IPS-15b (cell line): ENCODE data around the gene HCCS.

Experiments used
- H3K27me3 ChIP-seq: one replicate; pipeline ENCODE4 v1.6.1; 2013; ENCODE audit warnings: low read length; ENCODE audit not compliant: control insufficient read depth, insufficient read depth
- H3K36me3 ChIP-seq: one replicate; pipeline ENCODE4 v1.6.1; 2013; ENCODE audit warnings: low read length; ENCODE audit not compliant: control insufficient read depth, insufficient read depth
- H3K4me1 ChIP-seq: one replicate; pipeline ENCODE4 v1.6.1; 2013; ENCODE audit warnings: mild to moderate bottlenecking, low read length; ENCODE audit not compliant: control insufficient read depth, insufficient read depth
- H3K4me3 ChIP-seq: one replicate; pipeline ENCODE4 v1.5.1; 2013; ENCODE audit warnings: low read depth, low read length
- H3K9ac ChIP-seq: one replicate; pipeline ENCODE4 v1.6.1; 2013; ENCODE audit warnings: low read depth, mild to moderate bottlenecking, low read length
- H3K9me3 ChIP-seq: one replicate; pipeline ENCODE4 v1.6.1; 2013; ENCODE audit warnings: mild to moderate bottlenecking, low read length; ENCODE audit not compliant: control insufficient read depth, insufficient read depth

The HCCS gene

DNA sequence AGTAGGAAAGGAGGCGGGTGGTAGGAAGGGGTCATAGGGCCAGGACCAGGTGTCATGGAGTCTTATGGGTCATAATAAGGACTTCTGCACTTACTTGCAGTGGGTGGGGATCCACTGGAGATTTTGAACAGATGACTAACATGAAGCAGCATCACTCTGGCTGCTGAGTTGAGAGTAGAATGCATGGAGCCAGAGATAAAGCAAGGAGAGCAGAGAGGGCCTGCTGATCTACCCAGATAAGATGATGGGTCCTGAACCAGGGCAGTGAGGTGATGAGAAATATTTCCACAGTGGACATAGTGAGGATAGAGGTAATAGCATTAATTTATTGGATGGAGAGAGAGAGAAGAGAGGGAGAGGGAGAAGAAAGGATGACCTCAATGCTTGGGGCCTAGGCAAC is 48.0 kb downstream of the HCCS start:
- H3K27me3 ChIP-seq = no peaks in the 10 kb centered on the region
- no peaks in the 10 kb centered on the region for H3K36me3 ChIP-seq
- no peaks in the 10 kb centered on the region for H3K4me1 ChIP-seq
- no peak overlapping the region for H3K4me3 ChIP-seq
- no peak overlapping the region for H3K9ac ChIP-seq
- peaks cover 3% of the 10 kb centered on the region for H3K9me3 ChIP-seq

- Histone ChIP-seq H3K4me3 (no peak overlapping the region), H3K27me3 (no peaks in the 10 kb centered on the region), H3K36me3 (no peaks in the 10 kb centered on the region), H3K4me1 (no peaks in the 10 kb centered on the region), H3K9ac (no peak overlapping the region), H3K9me3 (no peaks in the 10 kb centered on the region)
These were observed 53.3 kb downstream of the HCCS start for GRCh38 chrX:11164433-11164832.

GRCh38 chrX:11171956-11172355 is 60.8 kb downstream of the HCCS start:
- H3K9ac ChIP-seq = no peak overlapping the region
- no peaks in the 10 kb centered on the region for H3K4me1 ChIP-seq
- no peaks in the 10 kb centered on the region for H3K36me3 ChIP-seq
- no peaks in the 10 kb centered on the region for H3K27me3 ChIP-seq
- H3K4me3 ChIP-seq = no peak overlapping the region
- H3K9me3 ChIP-seq = no peaks in the 10 kb centered on the region

DNA sequence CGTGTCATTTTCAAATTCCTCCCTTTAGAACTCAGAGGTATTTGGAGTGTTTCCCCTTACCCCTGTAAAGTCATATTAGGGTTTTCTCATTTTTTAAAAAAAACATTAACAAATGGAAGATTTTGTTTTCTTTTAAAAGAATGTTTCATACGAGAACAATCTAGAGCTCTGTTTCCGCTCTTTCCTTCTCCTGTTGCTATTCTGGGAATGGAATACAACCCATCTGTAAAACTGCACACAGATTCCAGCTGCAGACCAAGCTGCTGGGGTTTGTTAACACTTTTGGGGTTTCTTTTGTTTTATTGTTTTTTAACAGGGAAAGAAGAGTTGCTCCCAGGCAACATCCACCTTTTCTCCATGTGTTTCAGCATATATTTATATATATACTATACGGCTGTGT is 61.3 kb downstream of the HCCS start:
- Histone ChIP-seq H3K4me3 (no peak overlapping the region), H3K9ac (no peak overlapping the region), H3K9me3 (no peaks in the 10 kb centered on the region), H3K36me3 (no peaks in the 10 kb centered on the region), H3K27me3 (no peaks in the 10 kb centered on the region), H3K4me1 (no peaks in the 10 kb centered on the region)
